Osteocyte (in vitro differentiated cells): Measurements from ENCODE around the gene RIBC2. TPM values are rescaled to one million over a fixed set of nuclear protein-coding genes. Genes with fewer than 3 reads are reported as not detected.

Experiments used
- DNase-seq: peaks from one replicate; pipeline ENCODE4 v3.0.0; 2021; ENCODE audit warnings: mixed read lengths; ENCODE audit not compliant: unreplicated experiment; ENCODE audit errors: extremely low spot score
- H3K27ac Mint-ChIP-seq: one replicate; pipeline ENCODE4 v1.8.0; 2021; ENCODE audit warnings: mild to moderate bottlenecking, mixed read lengths; ENCODE audit not compliant: unreplicated experiment
- H3K27me3 Mint-ChIP-seq: one replicate; pipeline ENCODE4 v1.8.0; 2021; ENCODE audit warnings: mixed read lengths; ENCODE audit not compliant: unreplicated experiment
- H3K36me3 Mint-ChIP-seq: one replicate; pipeline ENCODE4 v1.8.0; 2021; ENCODE audit warnings: mixed read lengths; ENCODE audit not compliant: unreplicated experiment
- H3K4me1 Mint-ChIP-seq: one replicate; pipeline ENCODE4 v1.8.0; 2021; ENCODE audit warnings: mixed read lengths; ENCODE audit not compliant: unreplicated experiment
- H3K4me3 Mint-ChIP-seq: one replicate; pipeline ENCODE4 v1.8.0; 2021; ENCODE audit warnings: mild to moderate bottlenecking, moderate library complexity, mixed read lengths; ENCODE audit not compliant: unreplicated experiment
- H3K9me3 Mint-ChIP-seq: one replicate; pipeline ENCODE4 v1.8.0; 2021; ENCODE audit warnings: mixed read lengths; ENCODE audit not compliant: unreplicated experiment
- CTCF ChIP-seq: fragments of 200-600 bp; sonication (generic); IDR thresholded peaks from 2 replicates; pipeline ENCODE4 v1.5.0; 2021; ENCODE audit warnings: antibody characterized with exemption, mild to moderate bottlenecking, moderate library complexity
- total RNA-seq: library from RNA; stranded (reverse); gene quantifications from 2 replicates; pipeline ENCODE4 v1.2.1, GENCODE V29; 2021

RIBC2 gene
- total RNA-seq, 1 donor from 2014 or later, result 0.56 TPM

GRCh38 chr22:45420011-45420410, 6.5 kb downstream of the RIBC2 start:
- Mint-ChIP-seq H3K36me3 (no peaks in the 10 kb centered on the region), H3K4me3 (no peak overlapping the region), H3K4me1 (no peaks in the 10 kb centered on the region), H3K27me3 (no peaks in the 10 kb centered on the region), H3K27ac (no peak overlapping the region), H3K9me3 (no peaks in the 10 kb centered on the region)
- TF ChIP-seq CTCF, result no peak
- no peak for DNase-seq

- peak; percentile 51 for DNase-seq
- TF ChIP-seq CTCF, result no peak
- no peaks in the 10 kb centered on the region for H3K4me1 Mint-ChIP-seq
Measured at GRCh38 chr22:45420539-45420938, 7.0 kb downstream of the RIBC2 start.

GRCh38 chr22:45421349-45422055, 8.0 kb downstream of the RIBC2 start:
- Mint-ChIP-seq H3K9me3 (peaks cover 6% of the 10 kb centered on the region), H3K4me1 (no peaks in the 10 kb centered on the region), H3K36me3 (no peaks in the 10 kb centered on the region), H3K27ac (no peak overlapping the region), H3K4me3 (no peak overlapping the region), H3K27me3 (no peaks in the 10 kb centered on the region)
- TF ChIP-seq CTCF, result no peak
- no peak for DNase-seq

More at GRCh38 chr22:45420539-45420938, 7.0 kb downstream of the RIBC2 start:
- no peaks in the 10 kb centered on the region for H3K27me3 Mint-ChIP-seq
- no peaks in the 10 kb centered on the region for H3K9me3 Mint-ChIP-seq
- no peak overlapping the region for H3K4me3 Mint-ChIP-seq
- H3K36me3 Mint-ChIP-seq, result no peaks in the 10 kb centered on the region
- H3K27ac Mint-ChIP-seq, result no peak overlapping the region

GRCh38 chr22:45422237-45422983, 8.9 kb downstream of the RIBC2 start:
- Mint-ChIP-seq H3K27ac (no peak overlapping the region), H3K36me3 (no peaks in the 10 kb centered on the region), H3K4me3 (no peak overlapping the region), H3K27me3 (no peaks in the 10 kb centered on the region), H3K4me1 (no peaks in the 10 kb centered on the region), H3K9me3 (peaks cover 12% of the 10 kb centered on the region)
- no peak for TF ChIP-seq CTCF
- DNase-seq, result peak; percentile 68

GRCh38 chr22:45423524-45423923, 10.0 kb downstream of the RIBC2 start:
- peak; percentile 56 for DNase-seq
- Mint-ChIP-seq H3K36me3 (no peaks in the 10 kb centered on the region), H3K27me3 (no peaks in the 10 kb centered on the region), H3K9me3 (peaks cover 12% of the 10 kb centered on the region), H3K4me1 (no peaks in the 10 kb centered on the region), H3K27ac (no peak overlapping the region), H3K4me3 (no peak overlapping the region)
- TF ChIP-seq CTCF, result no peak
